ENCODE results near the gene FARP1.

The FARP1 gene

GRCh38 chr13:98157188-98157587 is 14.3 kb downstream of the FARP1 start:
- TF ChIP-seq CTCF (IDR thresholded peaks at IDR 0.05; ENCODE audit: borderline replicate concordance, insufficient read depth, low read depth, low read length): no peak
- no peak overlapping the region for H3K4me3 ChIP-seq (ENCODE audit: low read depth, low read length)

GRCh38 chr13:98157609-98158008 is 14.7 kb downstream of the FARP1 start:
- H3K4me3 ChIP-seq (ENCODE audit: low read depth, low read length): no peak overlapping the region
- TF ChIP-seq CTCF (IDR thresholded peaks at IDR 0.05; ENCODE audit: borderline replicate concordance, insufficient read depth, low read depth, low read length): no peak

- H3K4me3 ChIP-seq (ENCODE audit: low read depth, low read length): no peak overlapping the region
- TF ChIP-seq CTCF (IDR thresholded peaks at IDR 0.05; ENCODE audit: borderline replicate concordance, insufficient read depth, low read depth, low read length): no peak
These were observed 15.4 kb downstream of the FARP1 start for GRCh38 chr13:98158172-98158899.

GRCh38 chr13:98162935-98163334 is 20.0 kb downstream of the FARP1 start:
- TF ChIP-seq CTCF (IDR thresholded peaks at IDR 0.05; ENCODE audit: borderline replicate concordance, insufficient read depth, low read depth, low read length): no peak
- no peak overlapping the region for H3K4me3 ChIP-seq (ENCODE audit: low read depth, low read length)

GRCh38 chr13:98169331-98169730 is 26.4 kb downstream of the FARP1 start:
- TF ChIP-seq CTCF (IDR thresholded peaks at IDR 0.05; ENCODE audit: borderline replicate concordance, insufficient read depth, low read depth, low read length): no peak
- no peak overlapping the region for H3K4me3 ChIP-seq (ENCODE audit: low read depth, low read length)

GRCh38 chr13:98171900-98172589 is 29.2 kb downstream of the FARP1 start:
- TF ChIP-seq CTCF (IDR thresholded peaks at IDR 0.05; ENCODE audit: borderline replicate concordance, insufficient read depth, low read depth, low read length): no peak

More at GRCh38 chr13:98171900-98172589, 29.2 kb downstream of the FARP1 start:
- no peak overlapping the region for H3K4me3 ChIP-seq (ENCODE audit: low read depth, low read length)

Measured in GM12875 (cell line).